Sigmoid colon (tissue), 4 donors: Measurements from ENCODE around the gene ACSL5.

Source experiments
- CTCF ChIP-seq, 4 experiments: fragments of 450-650 bp in 3 of 4; fragments of 200-600 bp in 1 of 4; IDR thresholded peaks; one replicate each; pipeline ENCODE4 v1.5.1; 2016 to 2019; ENCODE audit warnings: antibody characterized with exemption in 4 of 4, mild to moderate bottlenecking in 3 of 4, moderate library complexity in 2 of 4
- POLR2A ChIP-seq, 2 donors: fragments of 450-650 bp; IDR thresholded peaks; one replicate each; pipeline ENCODE4 v1.6.1; 2016; ENCODE audit warnings: antibody characterized with exemption in 2 of 2, mild to moderate bottlenecking in 2 of 2, moderate library complexity in 2 of 2
- POLR2AphosphoS5 ChIP-seq, 4 donors: sonication (generic); formaldehyde crosslinking; IDR thresholded peaks; one replicate each; pipeline ENCODE4 v1.6.1; 2017; ENCODE audit warnings: antibody characterized with exemption in 4 of 4

- no peak for TF ChIP-seq POLR2A (IDR thresholded peaks at IDR 0.05)
- no peak for TF ChIP-seq CTCF (IDR thresholded peaks at IDR 0.05)
- TF ChIP-seq POLR2AphosphoS5 (IDR thresholded peaks at IDR 0.05), result no peak
Measured at GRCh38 chr10:112330607-112331160, 43.2 kb upstream of the ACSL5 start.
